Subcutaneous adipose tissue (tissue), 4 donors: ENCODE results near the gene NR3C2. TPM values are rescaled to one million over a fixed set of nuclear protein-coding genes. Genes with fewer than 3 reads are reported as not detected.

Experiments
- total RNA-seq, 4 donors: library from RNA; depleted of rRNA; stranded (reverse); fragments of >200 nt; gene quantifications; one replicate each; pipeline ENCODE4 v1.1.0, GENCODE V29; 2016
- TF ChIP-seq, protein P1 (sequence below): fragments of 450-650 bp; IDR thresholded peaks from one replicate; pipeline ENCODE4 v1.5.1; 2016; ENCODE audit warnings: low read depth, mild to moderate bottlenecking, control low read depth, antibody characterized with exemption, moderate library complexity

The NR3C2 gene
- total RNA-seq, 4 donors from 2014 or later: 7.5 to 17.0 (median 8.9) TPM

DNA sequence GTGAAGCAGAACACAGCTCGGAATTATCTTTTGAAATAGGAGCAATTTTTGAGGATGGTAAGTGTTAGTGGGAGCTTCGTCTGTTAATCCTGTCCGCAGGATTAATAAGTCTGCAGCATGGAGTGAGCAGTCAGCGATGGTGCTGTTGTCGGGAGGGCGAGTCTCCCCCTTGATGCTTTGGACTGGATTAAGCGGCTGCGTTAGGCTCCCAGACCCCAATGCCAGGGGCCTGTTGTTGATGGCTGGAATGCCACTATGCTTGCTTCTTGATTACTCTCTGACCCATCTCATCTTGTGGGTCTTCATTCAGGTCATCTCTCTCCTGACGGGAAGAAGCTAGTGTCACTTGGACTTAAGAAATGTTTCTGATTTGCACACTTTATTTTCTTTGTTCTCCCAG, 377.8 kb downstream of the NR3C2 start:
- TF ChIP-seq, protein P1, sequence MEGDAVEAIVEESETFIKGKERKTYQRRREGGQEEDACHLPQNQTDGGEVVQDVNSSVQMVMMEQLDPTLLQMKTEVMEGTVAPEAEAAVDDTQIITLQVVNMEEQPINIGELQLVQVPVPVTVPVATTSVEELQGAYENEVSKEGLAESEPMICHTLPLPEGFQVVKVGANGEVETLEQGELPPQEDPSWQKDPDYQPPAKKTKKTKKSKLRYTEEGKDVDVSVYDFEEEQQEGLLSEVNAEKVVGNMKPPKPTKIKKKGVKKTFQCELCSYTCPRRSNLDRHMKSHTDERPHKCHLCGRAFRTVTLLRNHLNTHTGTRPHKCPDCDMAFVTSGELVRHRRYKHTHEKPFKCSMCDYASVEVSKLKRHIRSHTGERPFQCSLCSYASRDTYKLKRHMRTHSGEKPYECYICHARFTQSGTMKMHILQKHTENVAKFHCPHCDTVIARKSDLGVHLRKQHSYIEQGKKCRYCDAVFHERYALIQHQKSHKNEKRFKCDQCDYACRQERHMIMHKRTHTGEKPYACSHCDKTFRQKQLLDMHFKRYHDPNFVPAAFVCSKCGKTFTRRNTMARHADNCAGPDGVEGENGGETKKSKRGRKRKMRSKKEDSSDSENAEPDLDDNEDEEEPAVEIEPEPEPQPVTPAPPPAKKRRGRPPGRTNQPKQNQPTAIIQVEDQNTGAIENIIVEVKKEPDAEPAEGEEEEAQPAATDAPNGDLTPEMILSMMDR: no peak

DNA sequence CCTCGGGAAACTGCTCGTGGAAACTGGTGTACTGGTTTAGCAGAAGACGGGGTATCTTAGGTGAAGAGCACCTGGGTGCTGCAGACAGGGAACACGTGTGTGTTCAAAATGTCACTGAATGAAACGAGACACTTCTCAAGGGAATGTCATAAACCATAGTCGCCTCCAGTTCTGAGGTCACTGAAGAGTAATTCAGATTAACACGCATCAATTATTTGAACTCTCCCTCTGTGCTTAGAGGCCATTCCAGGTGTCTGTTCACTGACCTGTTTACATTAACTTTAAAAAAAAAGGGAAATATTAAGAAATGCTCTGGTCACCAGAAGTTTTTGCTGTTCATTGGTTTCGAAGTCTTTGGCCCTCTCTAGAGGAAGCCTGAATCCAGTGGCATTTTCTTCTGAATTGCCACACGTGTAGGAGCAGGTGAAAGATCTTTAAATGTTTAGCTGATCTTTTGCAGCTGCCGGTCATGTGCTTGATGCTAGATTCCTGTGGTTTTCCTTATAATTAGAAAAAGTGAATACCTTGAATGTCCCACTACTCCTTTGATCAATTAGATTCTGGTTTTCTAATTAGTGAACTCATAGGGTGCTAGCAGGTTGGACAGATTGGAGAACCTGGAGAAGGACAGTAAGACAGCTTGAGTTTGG, 379.8 kb downstream of the NR3C2 start:
- TF ChIP-seq, protein P1: no peak

DNA sequence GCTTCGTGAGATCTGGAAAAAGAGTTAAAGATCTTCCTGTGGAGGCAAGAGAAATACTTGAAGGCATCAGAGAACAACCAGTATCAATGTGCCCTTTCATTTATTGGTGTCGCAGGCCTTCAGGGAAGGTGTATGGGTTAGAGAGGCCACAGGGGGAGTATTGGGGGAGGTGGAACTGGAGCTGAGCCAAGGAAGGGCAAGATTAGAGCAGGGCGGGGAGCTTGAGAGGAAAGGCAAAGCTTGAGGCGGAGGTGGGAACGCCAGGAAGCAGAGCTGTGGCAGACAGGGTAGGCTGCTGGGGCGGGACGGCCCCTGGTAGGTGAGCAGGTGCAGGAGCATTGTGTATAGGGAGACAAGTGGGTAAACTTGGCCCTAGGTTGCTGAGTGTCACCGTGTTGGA, 380.4 kb downstream of the NR3C2 start:
- TF ChIP-seq, protein P1: no peak

DNA sequence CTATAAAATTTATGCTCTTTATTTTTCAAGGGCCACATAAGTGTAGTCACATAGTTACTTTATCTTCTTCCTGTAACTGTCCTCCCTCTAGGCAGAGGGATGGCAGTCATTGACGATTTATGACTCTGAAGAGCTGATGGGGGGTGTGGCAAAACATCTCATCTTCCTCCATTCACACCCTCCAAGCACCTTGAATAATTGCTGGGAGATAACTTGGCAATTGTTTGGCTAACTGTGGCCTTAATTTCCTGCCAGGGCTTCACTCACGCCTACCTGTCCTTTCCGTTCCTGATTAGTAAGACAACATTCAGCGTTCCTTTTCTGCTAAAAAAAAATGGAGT, 381.1 kb downstream of the NR3C2 start:
- TF ChIP-seq, protein P1: no peak

DNA sequence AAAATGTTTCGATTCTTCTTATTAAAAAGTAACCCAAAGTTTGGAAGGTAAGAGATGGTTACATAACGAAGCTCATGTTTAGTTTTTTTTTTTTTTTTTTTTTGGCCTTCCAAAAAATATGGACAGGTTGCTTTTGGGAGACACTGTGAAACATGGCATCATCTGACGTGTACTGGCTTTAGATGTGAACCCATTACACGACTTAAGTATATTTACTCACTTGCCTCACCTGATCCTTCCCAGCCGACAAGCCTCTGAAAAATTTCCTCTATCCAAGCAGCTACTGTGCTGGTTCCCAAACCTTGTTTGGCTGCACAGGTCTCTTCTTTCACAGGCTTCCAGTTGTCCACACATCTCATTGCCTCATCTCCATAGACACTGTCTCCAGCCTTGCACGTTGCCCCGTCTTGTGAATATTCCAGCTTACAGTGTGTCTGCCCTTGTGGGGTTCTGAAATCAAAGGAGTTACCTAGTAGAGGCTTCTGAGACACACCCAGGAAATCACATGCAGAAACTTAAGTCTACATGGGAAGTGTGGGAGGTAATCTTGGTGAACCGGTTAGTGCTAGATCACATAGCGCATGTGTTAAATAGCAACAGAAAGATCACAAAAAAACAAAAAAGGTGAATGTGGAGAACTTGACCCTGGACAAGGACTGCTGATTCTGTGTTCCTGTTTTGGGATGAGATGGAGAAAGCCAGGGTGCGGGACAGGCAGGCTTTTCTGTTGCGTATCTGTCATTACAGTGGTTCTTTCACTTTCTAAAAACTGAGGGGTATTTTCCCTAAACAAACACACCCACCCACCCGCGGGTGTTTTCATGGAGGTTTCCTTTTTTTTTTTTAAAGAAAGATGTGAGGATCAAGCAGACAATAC, 381.7 kb downstream of the NR3C2 start:
- TF ChIP-seq, protein P1: no peak

DNA sequence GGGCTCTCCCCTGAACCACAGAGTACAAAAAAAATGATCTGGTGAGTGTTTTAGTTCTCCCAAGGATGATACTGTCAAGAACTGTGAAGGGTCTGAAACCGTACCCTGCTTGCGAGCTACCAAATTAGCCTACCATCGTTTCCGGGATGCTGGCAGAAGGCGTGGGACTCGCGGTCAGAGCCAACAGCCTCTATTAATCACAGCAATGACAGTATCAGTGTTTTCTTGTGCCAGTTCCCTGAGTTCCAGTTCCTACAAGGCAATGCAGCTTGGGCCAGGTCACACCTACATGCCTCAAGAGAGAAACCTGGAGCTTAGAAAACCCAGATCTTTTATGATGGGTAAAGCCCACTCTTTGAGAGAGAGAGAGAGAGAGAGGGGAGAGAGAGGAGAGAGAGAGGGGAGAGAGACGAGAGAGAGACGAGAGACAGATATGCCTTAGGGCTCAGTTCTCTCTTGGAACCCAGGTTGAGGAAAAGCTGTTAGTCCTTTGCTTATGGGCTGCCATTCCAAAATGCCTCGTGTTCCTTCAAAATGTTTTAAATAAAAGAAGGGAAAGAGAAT, 382.5 kb downstream of the NR3C2 start:
- TF ChIP-seq, protein P1: no peak
